ENCODE data around the gene LTN1. TPM values are rescaled to one million over a fixed set of nuclear protein-coding genes. Genes with fewer than 3 reads are reported as not detected.
A peak's percentile ranks its signal among the peaks of the same experiment; 100 is the strongest.

The LTN1 gene
- total and polyA plus RNA-seq, 2 of the 13 experiments (the other 11 are each of a cell fraction or from before 2014, with no cell fraction given) = 6.7 to 24.6 TPM

DNA sequence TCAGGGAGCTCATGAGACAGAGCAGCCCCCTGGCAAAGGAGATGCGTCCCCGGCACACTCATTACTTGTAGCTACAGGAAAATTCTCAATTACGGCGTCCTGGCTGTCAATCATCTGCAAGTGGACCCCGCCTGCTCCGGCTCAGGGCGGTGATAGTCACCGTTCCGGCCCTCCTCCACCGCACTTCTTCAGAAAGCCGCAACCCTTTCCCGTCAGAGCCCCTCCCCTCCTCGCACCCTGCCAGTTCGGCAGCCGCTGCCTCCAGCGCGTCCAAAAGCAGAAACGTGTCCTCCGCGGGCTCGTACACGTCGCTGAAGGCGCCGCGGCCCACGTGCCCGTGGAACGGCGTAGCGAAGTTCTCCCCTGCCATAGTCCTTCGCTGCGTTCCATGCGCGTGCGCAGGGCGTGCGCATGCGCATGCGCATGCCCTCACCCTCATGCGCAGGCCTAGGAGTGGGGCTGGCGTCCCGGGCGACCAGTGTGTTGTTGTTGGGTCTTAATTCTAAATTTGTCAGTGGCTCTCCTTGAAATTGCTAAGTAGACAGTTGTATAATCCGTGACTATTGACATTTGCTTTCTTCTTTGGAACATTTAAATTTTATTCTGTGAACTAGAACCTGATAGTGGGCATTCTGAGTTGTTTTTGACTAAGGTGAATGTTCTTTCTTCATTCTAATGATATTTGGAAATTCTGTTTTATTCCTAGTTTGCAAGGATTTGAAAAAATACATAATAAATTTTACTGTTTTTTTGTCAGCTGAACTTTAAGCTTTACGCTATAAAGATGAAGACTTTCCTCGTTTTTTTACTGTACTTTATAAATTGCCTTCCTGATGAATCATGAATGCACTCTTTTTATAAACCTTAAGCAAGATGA, 107.5 kb downstream of the LTN1 start (continued):
- TF ChIP-seq ZXDC (CRISPR knock-in tag; IDR thresholded peaks at IDR 0.05) (peak; percentile 96; the same call in 1 of the 2 replicates), SOX13 (IDR thresholded peaks at IDR 0.05) (no peak; the same call in 1 of the 2 replicates), SOX13 (CRISPR knock-in tag; conservative IDR thresholded peaks at IDR 0.05 in 1 of 2, IDR thresholded peaks at IDR 0.05 in 1 of 2) (peak in 1 of 2 experiments; percentile 65; a peak in 1 of 4 replicates), NFRKB (IDR thresholded peaks at IDR 0.05) (no peak), CBX2 (IDR thresholded peaks at IDR 0.05; ENCODE audit: low read depth, low read length) (no peak; the same call in 1 of the 2 replicates), CBX2 (CRISPR knock-in tag; IDR thresholded peaks at IDR 0.05; ENCODE audit: low read depth) (no peak), ETV6 (CRISPR knock-in tag; conservative IDR thresholded peaks at IDR 0.05) (peak; percentile 91), DMAP1 (CRISPR knock-in tag; IDR thresholded peaks at IDR 0.05) (peak; percentile 99), FOXP1 (IDR thresholded peaks at IDR 0.05) (no peak), FOXP1 (CRISPR knock-in tag; IDR thresholded peaks at IDR 0.05) (peak; percentile 46), GLI4 (CRISPR knock-in tag; IDR thresholded peaks at IDR 0.05; ENCODE audit: borderline replicate concordance) (peak; percentile 79; the same call in 1 of the 2 replicates), CREBL2 (CRISPR knock-in tag; IDR thresholded peaks at IDR 0.05; ENCODE audit: borderline replicate concordance) (peak; percentile 99), ZNF326 (CRISPR knock-in tag; IDR thresholded peaks at IDR 0.05; ENCODE audit: borderline replicate concordance) (no peak), ZNF180 (CRISPR knock-in tag; IDR thresholded peaks at IDR 0.05; ENCODE audit: borderline replicate concordance, low read depth) (peak; percentile 37; the same call in 1 of the 2 replicates), ZBTB21 (CRISPR knock-in tag; IDR thresholded peaks at IDR 0.05) (no peak; the same call in none of the 2 replicates), FOXK1 (CRISPR knock-in tag; IDR thresholded peaks at IDR 0.05; ENCODE audit: borderline replicate concordance, low read depth) (peak; percentile 87), SNAPC2 (CRISPR knock-in tag; IDR thresholded peaks at IDR 0.05) (peak; percentile 98), KDM5B (CRISPR knock-in tag; IDR thresholded peaks at IDR 0.05; ENCODE audit: borderline replicate concordance) (peak; percentile 100), MTF1 (CRISPR knock-in tag; IDR thresholded peaks at IDR 0.05) (peak; percentile 78), ZNF678 (CRISPR knock-in tag; IDR thresholded peaks at IDR 0.05) (peak; percentile 98; the same call in 1 of the 2 replicates), ZNF577 (CRISPR knock-in tag; IDR thresholded peaks at IDR 0.05; ENCODE audit: borderline replicate concordance, low read depth) (peak; percentile 97; the same call in 1 of the 2 replicates), TBL1XR1 (IDR thresholded peaks at IDR 0.05; ENCODE audit: borderline replicate concordance, low read length, partially characterized antibody) (no peak), MIER2 (CRISPR knock-in tag; IDR thresholded peaks at IDR 0.05) (peak; percentile 81), ZNF766 (CRISPR knock-in tag; IDR thresholded peaks at IDR 0.05; ENCODE audit: borderline replicate concordance) (peak; percentile 96; the same call in 1 of the 2 replicates), ZNF337 (CRISPR knock-in tag; IDR thresholded peaks at IDR 0.05; ENCODE audit: borderline replicate concordance, low read depth) (peak; percentile 96; the same call in 1 of the 2 replicates), SSRP1 (CRISPR knock-in tag; IDR thresholded peaks at IDR 0.05) (no peak), ZMYM3 (CRISPR knock-in tag; IDR thresholded peaks at IDR 0.05) (peak; percentile 88)
- TF ChIP-seq, protein P1, sequence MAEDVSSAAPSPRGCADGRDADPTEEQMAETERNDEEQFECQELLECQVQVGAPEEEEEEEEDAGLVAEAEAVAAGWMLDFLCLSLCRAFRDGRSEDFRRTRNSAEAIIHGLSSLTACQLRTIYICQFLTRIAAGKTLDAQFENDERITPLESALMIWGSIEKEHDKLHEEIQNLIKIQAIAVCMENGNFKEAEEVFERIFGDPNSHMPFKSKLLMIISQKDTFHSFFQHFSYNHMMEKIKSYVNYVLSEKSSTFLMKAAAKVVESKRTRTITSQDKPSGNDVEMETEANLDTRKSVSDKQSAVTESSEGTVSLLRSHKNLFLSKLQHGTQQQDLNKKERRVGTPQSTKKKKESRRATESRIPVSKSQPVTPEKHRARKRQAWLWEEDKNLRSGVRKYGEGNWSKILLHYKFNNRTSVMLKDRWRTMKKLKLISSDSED (CRISPR knock-in tag; IDR thresholded peaks at IDR 0.05) = peak; percentile 90; the same call in 1 of the 2 replicates

Measured in HepG2 (cell line).